BJ (cell line): ENCODE data around the gene KCNA2. TPM values are rescaled to one million over a fixed set of nuclear protein-coding genes. Genes with fewer than 3 reads are reported as not detected.

Experiments
- CTCF ChIA-PET: fragments of 350-600 bp; formaldehyde crosslinking; extraction: SDS; loops from one replicate; lab custom pipeline; 2021; ENCODE audit warnings: antibody characterized with exemption, inconsistent platforms; lab: Yijun Ruan, JAX
- POLR2A ChIA-PET: fragments of 300-600 bp; sonication (Branson Sonifier 250); formaldehyde crosslinking; extraction: SDS; loops from one replicate; lab custom pipeline; 2021; ENCODE audit warnings: antibody characterized with exemption; lab: Charles Lee
- DNase-seq: peaks from one replicate; pipeline ENCODE4 v3.0.0-alpha.2; 2011; ENCODE audit warnings: low read depth
- H3K27me3 ChIP-seq: 2 replicates; pipeline ENCODE4 v1.6.0; 2011; ENCODE audit warnings: low read length; ENCODE audit not compliant: control insufficient read depth, insufficient read depth
- H3K36me3 ChIP-seq: 2 replicates; pipeline ENCODE4 v1.5.1; 2011; ENCODE audit warnings: low read length; ENCODE audit not compliant: control insufficient read depth, insufficient read depth
- H3K4me3 ChIP-seq: 2 replicates; pipeline ENCODE4 v1.5.1; 2011; ENCODE audit warnings: low read depth, mild to moderate bottlenecking, control low read depth, low read length
- CTCF ChIP-seq: IDR thresholded peaks from 2 replicates; pipeline ENCODE4 v1.5.1; 2011; ENCODE audit warnings: low read depth, mild to moderate bottlenecking, control low read depth, inconsistent platforms, low read length, moderate library complexity; ENCODE audit not compliant: insufficient read depth
- polyA plus RNA-seq: library from polyadenylated mRNA; depleted of rRNA; stranded (reverse); fragments of >200 nt; gene quantifications from 2 replicates; pipeline ENCODE4 v1.2.3, GENCODE V29; 2011

The KCNA2 gene
- polyA plus RNA-seq, 1 experiment: not detected

- Histone ChIP-seq H3K36me3 (no peaks in the 10 kb centered on the region), H3K27me3 (peaks cover 6% of the 10 kb centered on the region), H3K4me3 (no peak overlapping the region)
- POLR2A ChIA-PET: no interaction called here
- TF ChIP-seq CTCF: no peak
- CTCF ChIA-PET: interaction anchor here (1.0 to 1.5 kb wide), 3 partner anchors 10 to 21 kb away, joined by 3 to 4 read pairs (median 3); no protein-coding TSS in a partner anchor
- no peak for DNase-seq
Observed at GRCh38 chr1:110597966-110598365, 8.2 kb downstream of the KCNA2 start.

- CTCF ChIA-PET: interaction anchor here (0.7 kb wide), 1 partner anchor 112 kb away, joined by 3 read pairs; no protein-coding TSS in a partner anchor
- H3K27me3 ChIP-seq: 0 out of 2 replicates have a peak, but pooled peaks cover 2% of the 10 kb centered on the region
Observed at GRCh38 chr1:110596312-110596711, 9.8 kb downstream of the KCNA2 start.

GRCh38 chr1:110595353-110595710, 10.8 kb downstream of the KCNA2 start:
- ChIA-PET CTCF (no interaction called here), POLR2A (no interaction called here)
- TF ChIP-seq CTCF: no peak
- Histone ChIP-seq H3K36me3 (no peaks in the 10 kb centered on the region), H3K4me3 (no peak overlapping the region), H3K27me3 (0 out of 2 replicates have a peak, but pooled peaks cover 2% of the 10 kb centered on the region)
- no peak for DNase-seq

More at GRCh38 chr1:110596312-110596711, 9.8 kb downstream of the KCNA2 start:
- POLR2A ChIA-PET: no interaction called here
- no peak for TF ChIP-seq CTCF
- DNase-seq: no peak
- Histone ChIP-seq H3K4me3 (no peak overlapping the region), H3K36me3 (no peaks in the 10 kb centered on the region)

- Histone ChIP-seq H3K4me3 (no peak overlapping the region), H3K36me3 (no peaks in the 10 kb centered on the region), H3K27me3 (0 out of 2 replicates have a peak, but pooled peaks cover 2% of the 10 kb centered on the region)
- CTCF ChIA-PET: no interaction called here
- DNase-seq: no peak
- POLR2A ChIA-PET: no interaction called here
- TF ChIP-seq CTCF: no peak
Observed at GRCh38 chr1:110594456-110595352, 11.5 kb downstream of the KCNA2 start.

GRCh38 chr1:110593902-110594301, 12.3 kb downstream of the KCNA2 start:
- H3K27me3 ChIP-seq: no peaks in the 10 kb centered on the region
- CTCF ChIA-PET: no interaction called here
- H3K4me3 ChIP-seq: no peak overlapping the region
- DNase-seq: no peak
- H3K36me3 ChIP-seq: no peaks in the 10 kb centered on the region
- TF ChIP-seq CTCF: no peak
- POLR2A ChIA-PET: no interaction called here
